GM12865 (cell line): ENCODE results near the gene GTPBP1.

Experiments
- DNase-seq: peaks from one replicate; pipeline ENCODE4 v3.0.0; 2010; ENCODE audit warnings: low read depth
- H3K4me3 ChIP-seq: 2 replicates; pipeline ENCODE4 v1.5.1; 2011; ENCODE audit warnings: mild to moderate bottlenecking, low read depth, low read length, control low read depth
- TF ChIP-seq, protein P1 (sequence below): IDR thresholded peaks from 2 replicates; pipeline ENCODE4 v1.5.1; 2011; ENCODE audit warnings: low read length, control low read depth, low read depth, inconsistent platforms; ENCODE audit not compliant: insufficient read depth; ENCODE audit errors: missing control alignments

Gene GTPBP1

GRCh38 chr22:38758276-38758945, 52.7 kb downstream of the GTPBP1 start:
- TF ChIP-seq, protein P1, sequence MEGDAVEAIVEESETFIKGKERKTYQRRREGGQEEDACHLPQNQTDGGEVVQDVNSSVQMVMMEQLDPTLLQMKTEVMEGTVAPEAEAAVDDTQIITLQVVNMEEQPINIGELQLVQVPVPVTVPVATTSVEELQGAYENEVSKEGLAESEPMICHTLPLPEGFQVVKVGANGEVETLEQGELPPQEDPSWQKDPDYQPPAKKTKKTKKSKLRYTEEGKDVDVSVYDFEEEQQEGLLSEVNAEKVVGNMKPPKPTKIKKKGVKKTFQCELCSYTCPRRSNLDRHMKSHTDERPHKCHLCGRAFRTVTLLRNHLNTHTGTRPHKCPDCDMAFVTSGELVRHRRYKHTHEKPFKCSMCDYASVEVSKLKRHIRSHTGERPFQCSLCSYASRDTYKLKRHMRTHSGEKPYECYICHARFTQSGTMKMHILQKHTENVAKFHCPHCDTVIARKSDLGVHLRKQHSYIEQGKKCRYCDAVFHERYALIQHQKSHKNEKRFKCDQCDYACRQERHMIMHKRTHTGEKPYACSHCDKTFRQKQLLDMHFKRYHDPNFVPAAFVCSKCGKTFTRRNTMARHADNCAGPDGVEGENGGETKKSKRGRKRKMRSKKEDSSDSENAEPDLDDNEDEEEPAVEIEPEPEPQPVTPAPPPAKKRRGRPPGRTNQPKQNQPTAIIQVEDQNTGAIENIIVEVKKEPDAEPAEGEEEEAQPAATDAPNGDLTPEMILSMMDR = no peak
- H3K4me3 ChIP-seq = no peak overlapping the region
- DNase-seq = no peak

DNA sequence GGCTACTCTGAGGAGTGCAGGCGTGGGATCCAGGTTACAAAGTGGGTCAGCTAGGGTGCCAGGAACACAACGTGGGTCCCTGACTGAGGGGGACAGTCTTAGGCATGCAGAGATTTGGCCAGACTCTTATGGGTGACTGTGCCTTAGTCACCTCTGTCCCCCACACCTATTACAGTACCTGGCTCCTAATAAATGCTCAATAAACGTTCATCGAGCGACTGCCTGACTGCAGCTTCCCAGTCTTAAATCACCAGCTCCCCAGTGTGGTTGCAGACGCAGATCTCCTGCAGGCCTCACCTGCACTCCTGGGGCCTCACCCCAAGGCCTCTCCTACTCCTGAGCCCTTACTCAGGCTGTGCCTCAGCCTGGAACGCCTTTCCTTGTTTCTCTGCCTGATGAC, 53.3 kb downstream of the GTPBP1 start:
- DNase-seq = no peak
- TF ChIP-seq, protein P1 = no peak
- no peak overlapping the region for H3K4me3 ChIP-seq

DNA sequence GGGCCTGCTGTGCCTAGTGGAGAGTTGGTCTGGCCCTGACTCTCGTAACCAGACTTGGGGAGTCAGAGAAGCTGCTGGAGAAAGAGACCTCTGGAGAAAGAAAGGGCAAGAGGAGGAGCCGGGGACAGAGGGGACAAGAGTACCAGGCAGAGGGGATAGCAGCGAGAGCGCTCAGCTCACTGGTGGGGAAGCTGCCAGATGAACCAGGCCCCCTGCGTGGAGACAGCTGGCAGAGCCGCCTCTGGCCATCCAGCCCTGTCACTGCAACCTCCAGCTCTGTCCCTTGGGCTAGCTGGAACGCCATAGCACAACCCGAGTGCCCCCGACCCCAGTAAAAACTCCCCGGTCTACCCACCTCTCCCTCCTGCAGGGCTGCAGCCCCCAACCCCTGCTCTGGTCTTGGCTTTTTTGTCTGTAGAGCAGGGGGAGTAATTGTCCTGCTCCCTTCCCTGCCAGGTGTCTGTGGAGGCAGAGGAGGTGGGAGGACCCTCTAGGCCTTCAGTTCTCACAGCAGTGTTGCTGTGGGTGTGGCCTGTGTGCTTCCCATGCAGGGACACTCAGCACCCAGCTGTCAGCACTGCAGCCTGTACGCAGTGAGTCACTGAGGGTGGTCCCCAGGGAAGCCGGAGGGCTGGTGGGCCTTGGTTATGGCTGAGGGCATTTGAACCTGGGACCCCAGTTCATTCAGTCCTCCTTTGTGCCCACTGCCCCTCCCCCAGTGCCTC, 54.9 kb downstream of the GTPBP1 start:
- TF ChIP-seq, protein P1 = no peak
- H3K4me3 ChIP-seq = no peak overlapping the region
- DNase-seq = no peak

GRCh38 chr22:38761202-38762162, 55.7 kb downstream of the GTPBP1 start:
- peak; percentile 46 for DNase-seq

GRCh38 chr22:38762551-38762983, 56.8 kb downstream of the GTPBP1 start:
- no peak for DNase-seq
- TF ChIP-seq, protein P1 = no peak
- no peak overlapping the region for H3K4me3 ChIP-seq

More at GRCh38 chr22:38761202-38762162, 55.7 kb downstream of the GTPBP1 start:
- TF ChIP-seq, protein P1 = no peak
- no peak overlapping the region for H3K4me3 ChIP-seq

GRCh38 chr22:38766076-38766777, 60.5 kb downstream of the GTPBP1 start:
- DNase-seq = peak; percentile 43
- H3K4me3 ChIP-seq = no peak overlapping the region
- TF ChIP-seq, protein P1 = peak; percentile 86
